Activated naive CD4-positive, alpha-beta T cell treated with anti-CD3 and anti-CD28 coated beads for 36 hours (primary cell): ENCODE results near the gene ZPBP. TPM values are rescaled to one million over a fixed set of nuclear protein-coding genes. Genes with fewer than 3 reads are reported as not detected.
"Not testable (repeated sequence)": the region's sequence is repeated elsewhere in the genome, so short reads cannot be mapped to it uniquely, and the experiment has no call there.

Source experiments
- CTCF ChIA-PET: fragments of 350-600 bp; sonication (Branson Sonifier 250); formaldehyde crosslinking; loops from one replicate; lab custom pipeline; 2021; ENCODE audit warnings: antibody characterized with exemption; lab: Charles Lee
- DNase-seq: peaks from one replicate; pipeline ENCODE4 v3.0.0-alpha.2; 2020
- H3K27ac Mint-ChIP-seq: one replicate; pipeline ENCODE4 v1.8.0; 2021; ENCODE audit warnings: mild to moderate bottlenecking, mixed read lengths
- H3K27me3 Mint-ChIP-seq: one replicate; pipeline ENCODE4 v1.8.0; 2021; ENCODE audit warnings: low read depth, mixed read lengths
- H3K36me3 Mint-ChIP-seq: one replicate; pipeline ENCODE4 v1.8.0; 2021; ENCODE audit warnings: low read depth, mixed read lengths
- H3K4me1 Mint-ChIP-seq: one replicate; pipeline ENCODE4 v1.8.0; 2021; ENCODE audit warnings: low read depth, mixed read lengths
- H3K4me3 Mint-ChIP-seq: one replicate; pipeline ENCODE4 v1.8.0; 2021; ENCODE audit warnings: mild to moderate bottlenecking, moderate library complexity, mixed read lengths
- H3K9me3 Mint-ChIP-seq: one replicate; pipeline ENCODE4 v1.8.0; 2021; ENCODE audit warnings: mixed read lengths
- intact Hi-C: fragments of 100-400 bp; cut with micrococcal nuclease; formaldehyde crosslinking; loops from one replicate; pipeline ENCODE4 v1.15.1; 2023
- total RNA-seq, 2 experiments: library from RNA; stranded (reverse); gene quantifications; one replicate each; pipeline ENCODE4 v1.2.3, GENCODE V29; 2021

Gene ZPBP
- total RNA-seq, 2 experiments from 2014 or later = not detected

DNA sequence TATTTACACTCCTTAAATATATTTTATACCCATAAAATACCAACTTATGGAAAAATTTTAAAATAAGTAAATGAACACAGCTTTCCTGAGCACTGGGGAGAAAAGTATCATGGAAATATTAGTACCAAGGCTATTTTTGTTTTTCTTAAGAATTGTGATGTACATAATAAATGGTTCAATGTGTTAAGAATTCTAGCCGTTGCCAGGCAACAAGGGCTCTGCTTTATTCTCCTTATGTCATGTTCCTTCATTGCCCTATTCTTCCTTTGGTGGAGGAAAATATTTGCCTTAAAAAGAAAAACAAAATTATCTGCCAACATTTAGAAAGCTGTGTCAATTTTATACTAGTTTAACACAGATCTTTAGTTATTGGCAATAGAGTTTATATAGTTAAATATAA, 2.6 kb upstream of the ZPBP start:
- Mint-ChIP-seq H3K4me3 (no peak overlapping the region), H3K36me3 (no peaks in the 10 kb centered on the region), H3K27me3 (no peaks in the 10 kb centered on the region), H3K27ac (no peak overlapping the region), H3K4me1 (peaks cover 7% of the 10 kb centered on the region), H3K9me3 (no peaks in the 10 kb centered on the region)
- intact Hi-C loops = loop anchor here (10.0 kb wide), 1 partner anchor 1269 kb away; no protein-coding TSS in a partner anchor
- CTCF ChIA-PET = interaction anchor here (3.9 kb wide), 1 partner anchor 323 kb away, joined by 35 read pairs; no protein-coding TSS in a partner anchor
- no peak for DNase-seq

DNA sequence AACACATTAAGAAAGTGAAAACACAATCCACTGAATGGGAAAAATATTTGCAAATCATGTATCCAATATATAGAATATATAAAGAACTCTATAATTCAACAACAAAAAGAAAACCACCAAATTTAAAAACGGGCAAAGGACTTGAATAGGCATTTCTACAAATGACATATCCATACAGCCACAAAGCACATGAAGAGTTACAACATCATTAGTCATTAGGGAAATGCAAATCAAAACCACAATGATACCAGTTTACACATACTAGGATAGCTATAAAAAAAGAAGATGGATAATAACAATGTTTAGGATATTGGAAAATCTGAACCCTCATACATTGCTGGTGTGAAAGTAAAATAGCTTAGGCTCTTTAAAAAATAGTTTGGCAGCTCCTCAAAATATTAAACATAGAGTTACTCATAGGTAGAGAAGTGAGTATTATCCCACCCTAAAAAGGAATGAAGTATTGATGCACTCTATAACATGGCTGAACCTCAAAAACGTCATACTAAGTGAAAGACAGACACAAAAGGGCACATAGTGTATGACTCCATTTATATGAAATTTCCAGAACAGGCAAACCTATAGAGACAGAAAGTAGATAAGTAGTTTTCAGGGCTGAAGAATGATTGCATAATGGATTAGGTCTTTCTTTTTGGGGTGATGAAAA, 4.5 kb downstream of the ZPBP start:
- Mint-ChIP-seq H3K36me3 (no peaks in the 10 kb centered on the region), H3K4me3 (no peak overlapping the region), H3K4me1 (peaks cover 7% of the 10 kb centered on the region), H3K27ac (no peak overlapping the region), H3K9me3 (peaks cover 9% of the 10 kb centered on the region), H3K27me3 (no peaks in the 10 kb centered on the region)
- CTCF ChIA-PET = interaction anchor here (1.0 to 1.6 kb wide), 2 partner anchors 330 to 1073 kb away, joined by 3 read pairs; no protein-coding TSS in a partner anchor
- DNase-seq = no peak
- intact Hi-C loops = no loop called here

DNA sequence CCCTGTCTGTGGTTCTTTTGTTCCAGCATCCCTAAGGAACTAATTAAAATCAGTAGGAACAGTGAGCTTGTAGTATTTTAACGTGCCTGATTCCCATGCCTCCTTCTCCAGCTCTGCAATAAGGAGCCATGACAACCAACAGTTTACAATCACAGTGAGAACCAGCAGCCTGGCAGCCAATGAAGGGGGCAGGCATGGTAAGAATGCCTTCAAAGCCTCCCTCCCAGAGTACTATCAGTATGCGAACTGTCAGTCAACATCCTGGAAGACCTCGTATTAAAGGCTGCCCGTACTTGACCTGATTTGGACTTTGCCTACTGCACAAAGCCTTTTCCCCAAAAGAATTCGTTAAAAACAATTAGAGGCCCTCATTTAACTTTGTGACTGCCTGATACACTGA, 7.7 kb downstream of the ZPBP start:
- no peak overlapping the region for H3K4me3 Mint-ChIP-seq
- H3K27ac Mint-ChIP-seq = no peak overlapping the region
- no peaks in the 10 kb centered on the region for H3K4me1 Mint-ChIP-seq
- DNase-seq = no peak
- intact Hi-C loops = no loop called here
- H3K9me3 Mint-ChIP-seq = peaks cover 9% of the 10 kb centered on the region
- CTCF ChIA-PET = no interaction called here
- H3K36me3 Mint-ChIP-seq = no peaks in the 10 kb centered on the region
- H3K27me3 Mint-ChIP-seq = no peaks in the 10 kb centered on the region

DNA sequence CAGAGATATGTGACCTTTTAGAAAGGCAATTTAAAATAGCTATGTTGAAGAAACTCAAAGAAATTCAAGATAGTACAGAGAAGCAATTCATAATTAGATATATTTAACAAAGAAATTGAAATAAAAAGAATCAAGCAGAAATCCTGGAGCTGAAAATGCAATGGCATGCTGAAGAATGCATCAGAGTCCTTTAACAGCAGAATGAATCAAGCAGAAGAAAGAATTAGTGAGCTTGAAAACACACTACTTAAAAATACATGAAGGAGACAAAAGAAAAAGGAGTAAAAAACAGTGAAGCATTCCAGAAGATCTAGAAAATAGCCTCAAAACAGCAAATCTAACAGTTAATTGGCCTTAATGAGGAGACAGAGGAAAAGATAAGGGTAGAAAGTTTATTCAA, 20.0 kb downstream of the ZPBP start:
- H3K36me3 Mint-ChIP-seq = no peaks in the 10 kb centered on the region
- peaks cover 19% of the 10 kb centered on the region for H3K4me1 Mint-ChIP-seq
- no peak for DNase-seq
- H3K9me3 Mint-ChIP-seq = peaks cover 26% of the 10 kb centered on the region
- no peak overlapping the region for H3K4me3 Mint-ChIP-seq
- H3K27ac Mint-ChIP-seq = no peak overlapping the region
- no peaks in the 10 kb centered on the region for H3K27me3 Mint-ChIP-seq
- CTCF ChIA-PET = no interaction called here
- intact Hi-C loops = no loop called here

DNA sequence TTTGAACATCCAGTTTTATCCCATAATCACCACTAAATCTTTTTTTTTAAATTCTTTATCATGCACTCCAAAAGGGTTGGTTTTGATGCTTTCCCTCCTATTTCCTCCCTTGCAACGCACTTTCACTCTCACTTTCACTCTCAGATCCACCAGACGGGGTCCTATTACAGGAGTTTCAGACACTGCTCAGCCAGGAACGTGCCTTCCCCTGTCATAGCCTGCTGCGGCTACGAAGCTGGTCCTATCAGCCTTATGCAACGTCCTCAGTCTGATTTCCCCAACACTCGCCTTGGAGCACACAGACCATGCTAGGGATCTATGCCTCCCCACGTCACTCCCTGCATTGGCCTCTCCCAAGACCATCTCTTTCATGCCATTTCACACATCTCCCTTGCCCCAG, 23.4 kb downstream of the ZPBP start:
- Mint-ChIP-seq H3K27ac (peak overlapping the region; percentile 22), H3K27me3 (no peaks in the 10 kb centered on the region), H3K4me3 (peak overlapping the region; percentile 81), H3K4me1 (peaks cover 21% of the 10 kb centered on the region), H3K9me3 (peaks cover 26% of the 10 kb centered on the region), H3K36me3 (no peaks in the 10 kb centered on the region)
- CTCF ChIA-PET = interaction anchor here (2.8 to 4.2 kb wide), 2 partner anchors 12 to 24 kb away, joined by 9 to 18 read pairs; partner anchors contain the start of gene ZPBP
- DNase-seq = peak; percentile 49
- intact Hi-C loops = loop anchor here (5.0 kb wide), 1 partner anchor 1053 kb away; no protein-coding TSS in a partner anchor

DNA sequence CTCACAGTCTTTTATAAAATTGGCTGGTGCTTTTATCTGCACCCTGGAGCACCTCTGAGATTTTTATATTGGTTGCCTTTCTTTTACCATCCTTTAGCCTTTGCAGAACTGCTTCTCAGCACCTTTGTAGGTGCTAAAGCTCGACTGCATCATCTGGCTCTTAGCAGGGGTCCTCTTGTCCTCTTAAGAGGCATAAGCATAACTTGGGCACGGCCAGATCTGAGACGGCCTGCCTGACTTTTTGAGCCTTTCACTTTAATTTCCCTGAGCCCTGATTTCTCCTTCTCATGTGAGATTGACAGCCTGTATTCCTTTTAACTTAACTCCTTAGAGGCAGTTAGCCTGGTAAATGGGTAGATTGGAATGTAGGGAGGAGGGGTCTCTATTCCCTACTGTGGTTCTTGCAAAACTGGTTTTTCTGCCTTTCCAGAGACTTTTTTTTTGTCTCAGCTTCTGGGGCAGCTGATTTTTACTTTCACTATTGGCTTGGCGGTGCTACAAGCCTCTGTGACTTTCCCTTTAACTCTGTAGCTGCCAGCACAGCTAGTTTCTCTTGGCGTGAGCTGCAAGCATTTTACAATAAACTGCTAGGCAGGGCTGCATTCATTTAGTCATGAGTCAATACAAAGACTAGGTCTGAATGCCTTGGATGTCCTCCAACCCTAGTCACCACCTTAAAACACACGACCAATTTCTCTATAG, 24.0 kb downstream of the ZPBP start:
- Mint-ChIP-seq H3K36me3 (no peaks in the 10 kb centered on the region), H3K27me3 (no peaks in the 10 kb centered on the region), H3K4me3 (peak overlapping the region; percentile 81), H3K4me1 (peaks cover 21% of the 10 kb centered on the region), H3K9me3 (peaks cover 26% of the 10 kb centered on the region), H3K27ac (peak overlapping the region; percentile 70)
- intact Hi-C loops = loop anchor here (5.0 kb wide), 1 partner anchor 1053 kb away; no protein-coding TSS in a partner anchor
- CTCF ChIA-PET = interaction anchor here (0.7 to 4.2 kb wide), 3 partner anchors 12 to 99 kb away, joined by 3 to 18 read pairs (median 9); partner anchors contain the start of gene ZPBP
- peak; percentile 52 for DNase-seq

DNA sequence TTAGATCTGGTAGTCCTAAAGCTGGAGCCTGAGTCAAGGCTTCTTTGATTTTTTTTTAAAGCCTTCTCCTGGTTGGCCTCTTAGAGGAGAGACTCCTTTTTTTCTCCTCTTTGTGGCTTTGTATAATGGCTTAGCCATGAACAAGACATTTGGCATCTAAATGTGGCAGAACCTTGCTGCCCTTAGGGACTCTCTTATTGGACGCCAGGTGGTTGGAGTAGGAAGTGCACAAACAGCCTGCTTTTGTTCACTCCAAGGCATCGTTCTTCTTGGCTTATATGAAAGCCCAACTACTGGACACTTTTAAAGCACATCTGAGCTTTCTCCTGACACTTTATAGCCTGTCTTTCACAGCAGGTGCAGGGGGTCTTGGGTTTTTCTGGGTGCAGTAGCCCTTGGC, 25.0 kb downstream of the ZPBP start:
- peaks cover 21% of the 10 kb centered on the region for H3K9me3 Mint-ChIP-seq
- no peaks in the 10 kb centered on the region for H3K27me3 Mint-ChIP-seq
- H3K4me3 Mint-ChIP-seq = peak overlapping the region; percentile 81
- intact Hi-C loops = loop anchor here (5.0 kb wide), 1 partner anchor 1054 kb away; no protein-coding TSS in a partner anchor
- H3K36me3 Mint-ChIP-seq = no peaks in the 10 kb centered on the region
- no peak overlapping the region for H3K27ac Mint-ChIP-seq
- H3K4me1 Mint-ChIP-seq = peaks cover 21% of the 10 kb centered on the region
- CTCF ChIA-PET = interaction anchor here (0.5 to 4.2 kb wide), 4 partner anchors 13 to 1092 kb away, joined by 3 to 18 read pairs (median 6); partner anchors contain the start of gene ZPBP
- peak; percentile 53 for DNase-seq

DNA sequence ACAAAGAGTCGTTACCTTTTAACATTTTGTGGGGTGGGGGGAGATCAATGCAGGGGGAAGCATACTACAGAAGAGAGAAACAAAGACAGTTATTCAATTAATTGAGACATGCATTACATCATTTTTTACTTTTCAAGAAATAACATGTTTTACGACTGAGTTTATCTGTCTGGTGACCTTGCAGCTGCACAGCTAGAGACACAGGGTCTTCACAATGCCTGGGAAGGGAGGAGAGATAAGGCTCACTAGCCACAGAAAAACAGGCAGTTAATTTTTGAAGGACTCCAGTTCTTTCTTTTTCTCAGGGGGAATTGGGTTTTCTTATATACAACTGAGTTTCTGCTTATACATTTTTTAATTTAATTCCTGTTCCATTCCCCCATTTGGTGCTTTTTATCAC, 30.1 kb downstream of the ZPBP start:
- intact Hi-C loops = no loop called here
- Mint-ChIP-seq H3K36me3 (no peaks in the 10 kb centered on the region), H3K4me1 (peaks cover 10% of the 10 kb centered on the region), H3K4me3 (no peak overlapping the region), H3K27ac (no peak overlapping the region), H3K9me3 (peaks cover 2% of the 10 kb centered on the region), H3K27me3 (no peaks in the 10 kb centered on the region)
- CTCF ChIA-PET = interaction anchor here (0.6 kb wide), 1 partner anchor 9 kb away, joined by 3 read pairs; no protein-coding TSS in a partner anchor
- no peak for DNase-seq

DNA sequence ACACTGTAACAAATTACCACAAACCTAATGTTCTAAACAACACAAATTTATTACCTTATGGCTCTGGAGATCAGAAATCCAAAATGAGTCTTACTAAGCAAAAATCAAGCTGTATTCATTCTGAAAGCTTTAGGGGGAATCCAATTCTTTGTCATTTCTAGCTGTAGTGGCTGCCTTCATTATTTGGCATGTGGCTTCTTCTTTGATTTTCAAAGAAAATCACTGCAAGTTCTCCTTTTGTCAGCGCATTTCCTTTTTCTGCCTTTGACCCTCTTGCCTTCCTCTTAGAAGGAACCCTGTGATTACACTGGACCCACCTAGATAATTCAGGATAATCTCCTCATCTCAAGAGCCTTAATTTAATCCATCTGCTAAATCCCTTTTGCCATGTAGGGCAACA, 36.9 kb downstream of the ZPBP start:
- Mint-ChIP-seq H3K9me3 (no peaks in the 10 kb centered on the region), H3K27me3 (no peaks in the 10 kb centered on the region), H3K4me1 (peaks cover 4% of the 10 kb centered on the region), H3K27ac (no peak overlapping the region), H3K36me3 (no peaks in the 10 kb centered on the region), H3K4me3 (no peak overlapping the region)
- intact Hi-C loops = no loop called here
- CTCF ChIA-PET = interaction anchor here (0.6 kb wide), 1 partner anchor 1085 kb away, joined by 9 read pairs; no protein-coding TSS in a partner anchor
- DNase-seq = no peak

DNA sequence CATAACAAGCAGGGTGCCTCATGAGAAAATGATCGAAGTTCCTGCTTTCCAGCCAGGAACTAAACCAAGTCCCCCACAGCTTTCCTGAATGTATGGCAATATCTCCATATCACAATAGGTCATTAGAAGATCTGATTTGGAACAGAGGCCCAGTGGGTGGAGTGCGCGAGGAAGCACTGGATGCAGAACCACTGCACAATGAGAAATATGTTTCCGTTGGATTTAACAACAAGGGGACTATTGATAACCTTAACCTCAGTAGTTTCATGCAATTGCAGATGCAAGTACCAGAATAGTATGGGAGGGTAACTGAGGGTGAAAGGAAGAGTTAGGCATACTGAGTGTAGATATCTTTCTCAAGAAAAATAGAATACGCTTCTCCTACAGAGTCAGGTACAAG, 45.3 kb downstream of the ZPBP start:
- peaks cover 2% of the 10 kb centered on the region for H3K36me3 Mint-ChIP-seq
- no peak for DNase-seq
- peaks cover 6% of the 10 kb centered on the region for H3K27me3 Mint-ChIP-seq
- no peak overlapping the region for H3K4me3 Mint-ChIP-seq
- H3K9me3 Mint-ChIP-seq = peaks cover 13% of the 10 kb centered on the region
- CTCF ChIA-PET = no interaction called here
- H3K4me1 Mint-ChIP-seq = no peaks in the 10 kb centered on the region
- no peak overlapping the region for H3K27ac Mint-ChIP-seq
- intact Hi-C loops = no loop called here

DNA sequence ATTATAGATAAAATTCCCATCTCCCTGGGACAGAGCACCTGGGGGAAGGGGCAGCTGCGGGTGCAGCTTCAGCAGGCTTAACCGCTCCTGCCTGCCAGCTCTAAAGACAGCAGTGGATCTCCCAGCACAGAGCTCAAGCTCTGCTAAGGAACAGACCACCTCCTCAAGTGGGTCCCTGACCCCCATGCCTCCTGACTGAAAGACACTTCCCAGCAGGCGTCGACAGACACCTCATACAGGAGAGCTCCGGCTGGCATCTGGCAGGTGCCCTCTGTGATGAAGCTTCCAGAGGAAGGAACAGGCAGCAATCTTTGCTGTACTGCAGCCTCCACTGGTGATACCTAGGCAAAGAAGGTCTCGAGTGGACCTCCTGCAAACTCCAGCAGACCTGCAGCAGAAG, 51.9 kb downstream of the ZPBP start:
- CTCF ChIA-PET, H3K9me3 Mint-ChIP-seq, H3K4me1 Mint-ChIP-seq, H3K4me3 Mint-ChIP-seq, H3K27me3 Mint-ChIP-seq, intact Hi-C loops, H3K27ac Mint-ChIP-seq, DNase-seq, H3K36me3 Mint-ChIP-seq: not testable (repeated sequence)

DNA sequence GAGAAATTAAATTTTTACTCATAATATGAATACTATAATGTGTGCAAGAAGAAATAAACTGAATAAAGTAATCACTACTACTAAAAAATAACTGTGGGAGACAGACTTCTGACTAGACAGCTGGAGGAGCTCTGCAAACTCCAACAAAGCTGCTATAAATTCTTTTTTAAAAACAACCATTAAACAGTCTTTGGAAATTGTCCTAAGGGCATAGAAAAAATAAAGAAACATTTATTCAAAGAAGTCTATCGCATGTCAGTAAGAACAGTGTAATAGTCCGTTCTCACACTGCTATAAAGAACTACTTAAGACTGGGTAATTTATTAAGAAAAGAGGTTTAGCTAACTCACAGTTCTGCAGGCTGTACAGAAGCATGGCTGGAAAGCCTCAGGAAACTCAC, 56.0 kb downstream of the ZPBP start:
- Mint-ChIP-seq H3K4me3 (no peak overlapping the region), H3K27me3 (peaks cover 2% of the 10 kb centered on the region), H3K9me3 (no peaks in the 10 kb centered on the region), H3K36me3 (no peaks in the 10 kb centered on the region), H3K4me1 (no peaks in the 10 kb centered on the region), H3K27ac (no peak overlapping the region)
- CTCF ChIA-PET = no interaction called here
- DNase-seq = no peak
- intact Hi-C loops = no loop called here
